IMR-90 (cell line): ENCODE results near the gene MARCHF9. TPM values are rescaled to one million over a fixed set of nuclear protein-coding genes. Genes with fewer than 3 reads are reported as not detected.

Experiments
- ATAC-seq: fragments of 200-7000 bp; cut with Tn5 transposase; 2 replicates; pipeline ENCODE4 v1.9.1; 2020; ENCODE audit warnings: low read depth, mild to moderate bottlenecking, moderate library complexity
- BruUV-seq: library from RNA; stranded (reverse); fragments of 400-500 nt; replicated peaks from 2 replicates; lab custom pipeline; 2021; lab: Mats Ljungman, UMichigan
- CTCF ChIA-PET: fragments of 300-600 bp; formaldehyde crosslinking; extraction: SDS; loops from one replicate; lab custom pipeline; 2021; ENCODE audit warnings: antibody characterized with exemption; lab: Yijun Ruan, JAX
- POLR2A ChIA-PET: fragments of 300-600 bp; sonication (Branson Sonifier 250); formaldehyde crosslinking; loops from one replicate; lab custom pipeline; 2022; ENCODE audit warnings: antibody characterized with exemption; ENCODE audit not compliant: unreplicated experiment; lab: Charles Lee
- DNase-seq: peaks from one replicate; pipeline ENCODE4 v3.0.0; 2013
- H2AFZ ChIP-seq: replicated peaks from 2 replicates; pipeline ENCODE3; 2013; ENCODE audit warnings: low read length, mild to moderate bottlenecking; ENCODE audit not compliant: poor library complexity
- H2AK5ac ChIP-seq: 2 replicates; pipeline ENCODE4 v1.6.1; 2013; ENCODE audit warnings: low read depth, low read length, inconsistent platforms
- H2AK9ac ChIP-seq: replicated peaks from 2 replicates; pipeline ENCODE3; 2013; ENCODE audit warnings: mild to moderate bottlenecking, low read depth, low read length, moderate library complexity; ENCODE audit not compliant: poor library complexity
- H2BK120ac ChIP-seq: 2 replicates; pipeline ENCODE4 v1.6.1; 2013; ENCODE audit warnings: low read depth, low read length, inconsistent platforms
- H2BK15ac ChIP-seq: 3 replicates; pipeline ENCODE4 v1.6.1; 2013; ENCODE audit warnings: low read depth, low read length, inconsistent platforms
- H2BK20ac ChIP-seq: 2 replicates; pipeline ENCODE4 v1.6.1; 2013; ENCODE audit warnings: low read depth, mild to moderate bottlenecking, inconsistent platforms, low read length, moderate library complexity
- H2BK5ac ChIP-seq: 2 replicates; pipeline ENCODE4 v1.6.1; 2013; ENCODE audit warnings: mild to moderate bottlenecking, low read depth, low read length, inconsistent platforms; ENCODE audit not compliant: poor library complexity, severe bottlenecking
- H3K14ac ChIP-seq: replicated peaks from 2 replicates; pipeline ENCODE4 v1.6.1; 2013; ENCODE audit warnings: low read depth, low read length, inconsistent platforms
- H3K18ac ChIP-seq: 2 replicates; pipeline ENCODE4 v1.6.1; 2013; ENCODE audit warnings: low read depth, low read length, control low read depth
- H3K23ac ChIP-seq: 2 replicates; pipeline ENCODE4 v1.6.1; 2013; ENCODE audit warnings: low read depth, low read length, inconsistent platforms
- H3K27ac ChIP-seq: 2 replicates; pipeline ENCODE4 v1.5.1; 2013; ENCODE audit warnings: mild to moderate bottlenecking, control low read depth, low read length; ENCODE audit not compliant: insufficient read depth
- H3K27me3 ChIP-seq: 2 replicates; pipeline ENCODE4 v1.6.1; 2013; ENCODE audit warnings: low read length; ENCODE audit not compliant: control insufficient read depth, insufficient read depth
- H3K36me3 ChIP-seq: 2 replicates; pipeline ENCODE4 v1.6.1; 2013; ENCODE audit warnings: low read length, mixed read lengths; ENCODE audit not compliant: control insufficient read depth, insufficient read depth
- H3K4ac ChIP-seq: 2 replicates; pipeline ENCODE4 v1.6.1; 2013; ENCODE audit warnings: low read depth, low read length, inconsistent platforms
- H3K4me1 ChIP-seq: 2 replicates; pipeline ENCODE4 v1.6.1; 2013; ENCODE audit warnings: low read length, mixed read lengths; ENCODE audit not compliant: control insufficient read depth, insufficient read depth
- H3K4me2 ChIP-seq: 2 replicates; pipeline ENCODE4 v1.6.1; 2013; ENCODE audit warnings: low read depth, mild to moderate bottlenecking, control low read depth, low read length, moderate library complexity
- H3K4me3 ChIP-seq: 2 replicates; pipeline ENCODE4 v1.5.1; 2013; ENCODE audit warnings: low read depth, mild to moderate bottlenecking, control low read depth, low read length, moderate library complexity; ENCODE audit not compliant: insufficient read depth
- H3K56ac ChIP-seq: 2 replicates; pipeline ENCODE4 v1.6.1; 2013; ENCODE audit warnings: low read length, inconsistent platforms; ENCODE audit not compliant: insufficient read depth; ENCODE audit errors: extremely low read depth
- H3K79me1 ChIP-seq, 2 experiments: 2 replicates each; pipeline ENCODE4 v1.6.1; 2013; ENCODE audit warnings: low read length in 2 of 2, inconsistent platforms in 1 of 2, low read depth in 1 of 2
- H3K9ac ChIP-seq: 2 replicates; pipeline ENCODE4 v1.6.1; 2013; ENCODE audit warnings: low read depth, low read length, control low read depth
- H3K9me1 ChIP-seq: 2 replicates; pipeline ENCODE4 v1.6.1; 2013; ENCODE audit warnings: low read length, inconsistent platforms; ENCODE audit not compliant: insufficient read depth
- H3K9me3 ChIP-seq: 2 replicates; pipeline ENCODE4 v1.6.1; 2013; ENCODE audit warnings: low read length; ENCODE audit not compliant: control insufficient read depth, insufficient read depth
- H4K20me1 ChIP-seq: 2 replicates; pipeline ENCODE4 v1.6.1; 2013; ENCODE audit warnings: low read length, inconsistent platforms; ENCODE audit not compliant: insufficient read depth
- H4K5ac ChIP-seq: 2 replicates; pipeline ENCODE4 v1.6.1; 2013; ENCODE audit warnings: mild to moderate bottlenecking, low read depth, low read length, control low read depth
- H4K8ac ChIP-seq, 2 experiments: 2 replicates each; pipeline ENCODE4 v1.6.1; 2013; ENCODE audit warnings: low read depth in 2 of 2, low read length in 2 of 2, control low read depth in 1 of 2, inconsistent platforms in 1 of 2
- H4K91ac ChIP-seq: 2 replicates; pipeline ENCODE4 v1.6.1; 2013; ENCODE audit warnings: low read depth, low read length, inconsistent platforms; ENCODE audit not compliant: insufficient read depth
- CEBPB ChIP-seq: IDR thresholded peaks from 2 replicates; pipeline ENCODE4 v1.6.1; 2012; ENCODE audit warnings: low read depth, low read length, improper control_type of control experiment
- MAZ ChIP-seq: IDR thresholded peaks from 2 replicates; pipeline ENCODE4 v1.6.1; 2012; ENCODE audit warnings: low read depth, mild to moderate bottlenecking, low read length, improper control_type of control experiment, moderate library complexity, borderline replicate concordance
- NFE2L2 ChIP-seq: fragments of 150-350 bp; IDR thresholded peaks from 2 replicates; pipeline ENCODE4 v1.6.1; 2016; ENCODE audit warnings: low read depth, mild to moderate bottlenecking, low read length
- POLR2A ChIP-seq: IDR thresholded peaks from 2 replicates; pipeline ENCODE4 v1.6.1; 2012; ENCODE audit warnings: mild to moderate bottlenecking, low read depth, low read length
- RFX5 ChIP-seq: IDR thresholded peaks from 2 replicates; pipeline ENCODE4 v1.8.0; 2012; ENCODE audit warnings: low read depth, mild to moderate bottlenecking, low read length, moderate library complexity
- WGBS, 2 experiments: methylation state at CpG; one replicate each; pipeline versions ENCODE4 v1.1.5 to v1.1.7; 2013; ENCODE audit warnings: missing lambda C conversion rate in 2 of 2; ENCODE audit not compliant: insufficient read length in 1 of 2; ENCODE audit errors: extremely low coverage in 2 of 2; 5-methylcytosine and 5-hydroxymethylcytosine counted together
- dilution Hi-C: fragments of 300-500 bp; cut with HindIII; formaldehyde crosslinking; loops from one replicate; pipeline ENCODE4 v1.14.3; 2018; ENCODE audit warnings: low sequenced_read_pairs; ENCODE audit not compliant: unreplicated experiment
- in situ Hi-C: fragments of 300-500 bp; cut with MboI; formaldehyde crosslinking; loops from 3 replicates; pipeline ENCODE4 v1.14.3; 2019; ENCODE audit warnings: low sequenced_read_pairs, inconsistent platforms, mixed read lengths
- intact Hi-C: fragments of 100-400 bp; cut with micrococcal nuclease; formaldehyde crosslinking; loops from 2 replicates; pipeline ENCODE4 v1.10.0; 2022
- polyA plus RNA-seq, 3 experiments: library from polyadenylated mRNA; depleted of rRNA; stranded (reverse); fragments of >200 nt; gene quantifications; 2 replicates each; pipeline ENCODE4 v1.2.3, GENCODE V29; 2012; ENCODE audit warnings: low replicate concordance in 1 of 3
- total RNA-seq: library from RNA; depleted of rRNA; stranded (reverse); fragments of >200 nt; gene quantifications from 2 replicates; pipeline ENCODE4 v1.2.3, GENCODE V29; 2012

Gene MARCHF9
- total and polyA plus RNA-seq, 2 of the 4 experiments (the other 2 are of a cell fraction) = 1.1 to 5.4 TPM

- no peaks in the 10 kb centered on the region; a peak in 1 of 4 replicates for H3K79me1 ChIP-seq
- H4K91ac ChIP-seq = no peak overlapping the region
These were observed 39.1 kb upstream of the MARCHF9 start for GRCh38 chr12:57715786-57716185.

More at GRCh38 chr12:57715786-57716185, 39.1 kb upstream of the MARCHF9 start:
- ChIA-PET CTCF (no interaction called here), POLR2A (no interaction called here)
- H3K4me2 ChIP-seq = no peak overlapping the region
- H4K5ac ChIP-seq = no peak overlapping the region
- peaks cover 51% of the 10 kb centered on the region for H3K36me3 ChIP-seq
- no peak overlapping the region for H3K14ac ChIP-seq
- 0 out of 2 replicates have a peak, but pooled peaks cover 3% of the 10 kb centered on the region for H3K9me1 ChIP-seq
- H2AK5ac ChIP-seq = no peak overlapping the region
- dilution Hi-C loops (no loop called here), in situ Hi-C loops (no loop called here), intact Hi-C loops (no loop called here)
- no peak overlapping the region for H2AK9ac ChIP-seq
- no peak overlapping the region for H3K4me3 ChIP-seq
- no peak overlapping the region for H2BK20ac ChIP-seq
- TSS peak; percentile 30 for BruUV-seq
- no peak for TF ChIP-seq POLR2A
- no peak for TF ChIP-seq NFE2L2
- no peak for TF ChIP-seq MAZ
- no peak for TF ChIP-seq RFX5
- no peak for TF ChIP-seq CEBPB
- H3K27ac ChIP-seq = no peak overlapping the region
- H4K20me1 ChIP-seq = no peaks in the 10 kb centered on the region
- H4K8ac ChIP-seq = no peak overlapping the region
- 88% methylated on average over 7 of the region's 12 CpGs; no CpG with 5 or more reads in 1 of the 2 experiments for WGBS, 2 experiments
- H3K23ac ChIP-seq = no peak overlapping the region
- H3K9me3 ChIP-seq = no peaks in the 10 kb centered on the region
- no peak overlapping the region for H3K4ac ChIP-seq
- H3K4me1 ChIP-seq = no peaks in the 10 kb centered on the region
- H2AFZ ChIP-seq = no peak overlapping the region
- H2BK120ac ChIP-seq = no peak overlapping the region
- no peak overlapping the region for H3K56ac ChIP-seq
- no peaks in the 10 kb centered on the region for H3K27me3 ChIP-seq
- H2BK15ac ChIP-seq = no peak overlapping the region
- H2BK5ac ChIP-seq = no peak overlapping the region
- H3K9ac ChIP-seq = no peak overlapping the region
- ATAC-seq (no peak), DNase-seq (no peak)
- no peak overlapping the region for H3K18ac ChIP-seq
